ENCODE results near the gene MORN1. TPM values are rescaled to one million over a fixed set of nuclear protein-coding genes. Genes with fewer than 3 reads are reported as not detected.

Gene MORN1
- total RNA-seq, 1 donor = 13.4 TPM

- Histone ChIP-seq H3K4me3 (ENCODE audit: insufficient read depth, low read length) (no peak overlapping the region), H3K36me3 (ENCODE audit: insufficient read depth, low read length) (peaks cover 53% of the 10 kb centered on the region), H3K4me1 (ENCODE audit: insufficient read depth, low read length) (peaks cover 3% of the 10 kb centered on the region), H3K27me3 (ENCODE audit: insufficient read depth, low read length) (no peaks in the 10 kb centered on the region), H3K79me2 (ENCODE audit: insufficient read depth, low read length) (peaks cover 61% of the 10 kb centered on the region), H2AFZ (ENCODE audit: low read length) (no peak overlapping the region), H3K4me2 (ENCODE audit: insufficient read depth, low read length) (no peak overlapping the region), H4K20me1 (ENCODE audit: insufficient read depth, low read length) (peaks cover 29% of the 10 kb centered on the region), H3K27ac (ENCODE audit: low read depth, low read length) (no peak overlapping the region), H3K9me3 (ENCODE audit: low read depth, low read length) (no peaks in the 10 kb centered on the region)
- no peak for DNase-seq (ENCODE audit: insufficient read length, low spot score, missing footprints)
- TF ChIP-seq CTCF (IDR thresholded peaks at IDR 0.05; ENCODE audit: extremely low read depth, low read depth, low read length) = no peak
Observed at GRCh38 chr1:2307972-2308371, 83.4 kb downstream of the MORN1 start.

GRCh38 chr1:2307064-2307605, 84.2 kb downstream of the MORN1 start:
- H3K27ac ChIP-seq (ENCODE audit: low read depth, low read length) = no peak overlapping the region
- H3K4me1 ChIP-seq (ENCODE audit: insufficient read depth, low read length) = peaks cover 3% of the 10 kb centered on the region
- H3K79me2 ChIP-seq (ENCODE audit: insufficient read depth, low read length) = peaks cover 69% of the 10 kb centered on the region
- no peak overlapping the region for H2AFZ ChIP-seq (ENCODE audit: low read length)
- H3K4me3 ChIP-seq (ENCODE audit: insufficient read depth, low read length) = no peak overlapping the region
- DNase-seq (ENCODE audit: insufficient read length, low spot score, missing footprints) = no peak
- no peak overlapping the region for H3K4me2 ChIP-seq (ENCODE audit: insufficient read depth, low read length)
- no peak for TF ChIP-seq CTCF (IDR thresholded peaks at IDR 0.05; ENCODE audit: extremely low read depth, low read depth, low read length)
- H3K9me3 ChIP-seq (ENCODE audit: low read depth, low read length) = no peaks in the 10 kb centered on the region
- H3K27me3 ChIP-seq (ENCODE audit: insufficient read depth, low read length) = no peaks in the 10 kb centered on the region
- H3K36me3 ChIP-seq (ENCODE audit: insufficient read depth, low read length) = peaks cover 56% of the 10 kb centered on the region
- peaks cover 38% of the 10 kb centered on the region for H4K20me1 ChIP-seq (ENCODE audit: insufficient read depth, low read length)

GRCh38 chr1:2306151-2306978, 85.0 kb downstream of the MORN1 start:
- H3K79me2 ChIP-seq (ENCODE audit: insufficient read depth, low read length) = peaks cover 73% of the 10 kb centered on the region
- peaks cover 46% of the 10 kb centered on the region for H4K20me1 ChIP-seq (ENCODE audit: insufficient read depth, low read length)
- H2AFZ ChIP-seq (ENCODE audit: low read length) = no peak overlapping the region
- H3K9me3 ChIP-seq (ENCODE audit: low read depth, low read length) = no peaks in the 10 kb centered on the region
- peaks cover 1% of the 10 kb centered on the region for H3K4me1 ChIP-seq (ENCODE audit: insufficient read depth, low read length)
- no peak overlapping the region for H3K27ac ChIP-seq (ENCODE audit: low read depth, low read length)
- no peak overlapping the region for H3K4me3 ChIP-seq (ENCODE audit: insufficient read depth, low read length)
- DNase-seq (ENCODE audit: insufficient read length, low spot score, missing footprints) = peak; percentile 83
- peaks cover 56% of the 10 kb centered on the region for H3K36me3 ChIP-seq (ENCODE audit: insufficient read depth, low read length)
- no peak for TF ChIP-seq CTCF (IDR thresholded peaks at IDR 0.05; ENCODE audit: extremely low read depth, low read depth, low read length)
- H3K4me2 ChIP-seq (ENCODE audit: insufficient read depth, low read length) = no peak overlapping the region
- no peaks in the 10 kb centered on the region for H3K27me3 ChIP-seq (ENCODE audit: insufficient read depth, low read length)

GRCh38 chr1:2304921-2305681, 86.3 kb downstream of the MORN1 start:
- Histone ChIP-seq H3K36me3 (ENCODE audit: insufficient read depth, low read length) (peaks cover 54% of the 10 kb centered on the region), H3K79me2 (ENCODE audit: insufficient read depth, low read length) (peaks cover 79% of the 10 kb centered on the region), H3K9me3 (ENCODE audit: low read depth, low read length) (no peaks in the 10 kb centered on the region), H3K27ac (ENCODE audit: low read depth, low read length) (no peak overlapping the region), H3K4me2 (ENCODE audit: insufficient read depth, low read length) (no peak overlapping the region), H2AFZ (ENCODE audit: low read length) (no peak overlapping the region), H3K27me3 (ENCODE audit: insufficient read depth, low read length) (no peaks in the 10 kb centered on the region), H3K4me1 (ENCODE audit: insufficient read depth, low read length) (peaks cover 14% of the 10 kb centered on the region), H3K4me3 (ENCODE audit: insufficient read depth, low read length) (no peak overlapping the region), H4K20me1 (ENCODE audit: insufficient read depth, low read length) (peaks cover 46% of the 10 kb centered on the region)
- no peak for TF ChIP-seq CTCF (IDR thresholded peaks at IDR 0.05; ENCODE audit: extremely low read depth, low read depth, low read length)
- DNase-seq (ENCODE audit: insufficient read length, low spot score, missing footprints) = no peak
